SKM-1 (cell line): Measurements from ENCODE around the gene WDR37.

ENCODE experiments used
- DNase-seq: peaks from one replicate; lab custom pipeline; 2025; ENCODE audit not compliant: unreplicated experiment; lab: John Stamatoyannopoulos, UW

WDR37 gene

DNA sequence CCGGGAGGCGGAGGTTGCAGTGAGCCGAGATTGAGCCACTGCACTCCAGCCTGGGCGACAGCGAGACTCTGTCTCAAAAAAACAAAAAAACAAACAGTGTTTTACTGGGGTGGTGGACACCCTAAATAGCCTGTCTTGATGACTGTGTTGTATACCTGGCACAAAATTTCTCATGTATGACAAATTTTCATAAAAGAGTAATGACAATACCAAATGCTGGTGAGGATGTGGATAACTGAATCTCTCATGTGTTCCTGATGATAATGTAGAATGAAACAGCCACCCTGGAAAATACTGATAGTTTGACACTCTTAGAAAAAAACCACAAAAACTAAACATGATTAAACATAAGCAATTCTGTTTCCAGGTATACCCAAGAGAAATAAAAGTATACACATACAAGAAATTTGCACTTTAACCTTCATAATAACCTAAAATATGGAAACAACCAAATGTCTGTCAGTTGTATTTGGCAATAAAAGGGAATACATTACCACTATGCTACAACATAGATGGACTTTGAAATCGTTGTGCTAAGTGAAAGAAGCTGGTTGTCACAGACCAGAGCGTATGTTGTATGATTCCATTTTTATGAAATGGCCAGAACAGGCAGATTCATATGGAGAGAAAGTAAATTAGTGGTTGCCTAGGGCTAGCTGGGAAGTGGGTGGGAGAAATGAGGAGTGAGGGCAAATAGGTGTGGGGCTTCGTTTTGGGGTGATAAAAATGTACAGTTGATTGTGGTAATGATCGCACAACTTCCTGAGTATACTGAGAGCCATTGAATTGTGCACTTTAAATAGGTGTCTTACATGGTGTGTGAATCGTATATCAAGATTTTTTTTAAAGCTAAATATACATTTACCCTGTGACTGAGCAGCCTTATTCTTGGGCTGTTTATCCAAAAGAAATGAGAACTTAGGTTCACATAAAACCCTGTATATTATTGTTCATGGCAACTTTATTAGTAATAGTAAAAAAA lies 12.5 kb downstream of the WDR37 start:
- DNase-seq = no peak

DNA sequence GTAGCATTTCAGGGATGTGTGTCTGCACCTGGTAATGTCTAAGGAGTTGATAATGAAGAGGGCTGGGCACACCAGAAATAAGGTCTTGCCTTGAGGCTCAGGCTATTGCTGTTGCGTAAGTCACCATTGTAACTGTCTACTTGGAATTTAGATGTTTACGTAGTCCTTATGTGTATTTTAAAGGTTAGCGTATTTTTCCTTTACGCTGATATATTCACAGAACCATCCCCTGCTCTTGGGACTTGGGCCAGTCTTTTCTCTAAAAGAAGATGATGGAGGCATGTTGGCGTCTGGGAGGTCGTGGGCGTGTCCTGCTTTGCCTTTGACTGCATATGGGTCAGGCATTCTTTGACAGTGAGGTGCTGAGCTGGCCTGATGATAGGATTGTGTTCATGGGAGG lies 14.7 kb downstream of the WDR37 start:
- DNase-seq = no peak

DNA sequence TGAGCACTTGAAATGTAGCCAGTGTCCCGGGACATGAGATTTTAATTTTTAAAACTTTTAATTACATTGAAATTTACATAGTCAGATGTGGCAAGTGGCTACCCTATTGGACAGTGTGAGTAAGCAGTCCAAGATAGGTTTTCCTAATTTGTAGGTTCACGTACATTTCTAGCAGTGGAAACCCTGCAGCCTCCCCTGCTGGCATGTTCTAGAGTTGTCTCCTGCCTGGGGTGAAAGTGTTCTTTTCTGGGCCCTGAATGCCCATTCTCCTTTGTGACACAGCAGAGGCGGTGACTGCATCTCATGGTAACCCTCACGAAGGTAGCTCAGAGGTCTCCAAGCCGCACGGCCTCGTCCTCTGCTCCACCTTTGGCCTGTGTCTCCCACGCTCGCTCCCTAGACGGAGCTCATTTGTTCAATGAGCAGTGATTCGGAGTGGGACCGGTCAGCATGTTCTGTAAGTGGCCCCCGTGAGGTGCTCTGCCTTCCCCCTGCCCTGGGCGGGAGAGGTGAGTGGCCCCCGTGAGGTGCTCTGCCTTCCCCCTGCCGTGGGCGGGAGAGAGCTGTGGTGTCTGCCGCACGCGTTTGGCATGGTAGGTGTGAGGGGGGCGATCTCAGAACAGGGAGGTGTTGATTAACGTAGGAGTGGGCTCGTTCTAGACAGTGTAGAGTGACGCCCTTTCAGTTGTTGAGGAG lies 18.0 kb downstream of the WDR37 start:
- no peak for DNase-seq

DNA sequence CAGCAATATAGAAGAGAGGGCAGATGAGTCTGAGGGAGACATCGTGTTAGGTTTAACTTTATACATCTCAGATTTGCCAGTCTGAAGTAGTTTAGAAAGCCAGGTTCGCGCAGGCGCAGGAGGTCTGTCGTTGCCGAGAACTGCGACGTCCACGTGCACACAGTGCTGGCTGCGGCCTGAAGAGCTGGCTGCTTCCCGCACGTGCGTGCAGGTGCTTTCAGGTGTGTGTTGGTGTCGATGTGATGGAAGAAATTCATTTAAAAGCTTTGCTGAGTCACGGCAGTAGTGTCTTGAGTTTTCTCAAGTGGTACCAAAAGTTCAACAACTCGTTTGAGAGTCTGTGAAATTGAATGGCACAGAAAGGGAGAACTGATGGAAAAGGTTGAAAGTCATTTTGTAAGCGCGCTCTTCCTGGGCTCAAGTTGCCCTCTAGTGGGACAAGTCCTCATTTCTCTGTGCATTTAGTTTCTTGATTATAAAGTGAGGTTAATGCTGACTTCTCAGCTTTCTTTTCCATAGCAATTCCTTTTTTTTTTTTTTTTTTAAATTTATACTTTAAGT lies 18.6 kb downstream of the WDR37 start:
- no peak for DNase-seq

DNA sequence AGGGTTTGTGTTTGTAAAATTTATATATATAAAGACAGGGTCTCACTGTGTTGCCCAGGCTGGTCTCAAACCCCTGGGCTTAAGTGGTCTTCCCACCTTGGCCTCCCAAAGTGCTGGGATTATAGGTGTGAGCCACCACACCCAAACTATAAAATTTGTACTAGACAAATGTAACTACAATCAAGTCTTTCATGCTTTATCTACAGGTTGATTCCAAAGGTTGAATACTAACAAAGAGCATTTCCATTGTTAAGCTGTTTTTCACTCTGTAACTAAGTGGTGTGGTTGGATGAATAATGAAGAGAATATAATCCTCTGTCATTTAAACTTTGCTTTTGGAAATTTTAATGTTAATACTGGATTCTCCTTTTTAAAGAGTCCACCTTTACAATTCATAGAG lies 22.5 kb downstream of the WDR37 start:
- no peak for DNase-seq

DNA sequence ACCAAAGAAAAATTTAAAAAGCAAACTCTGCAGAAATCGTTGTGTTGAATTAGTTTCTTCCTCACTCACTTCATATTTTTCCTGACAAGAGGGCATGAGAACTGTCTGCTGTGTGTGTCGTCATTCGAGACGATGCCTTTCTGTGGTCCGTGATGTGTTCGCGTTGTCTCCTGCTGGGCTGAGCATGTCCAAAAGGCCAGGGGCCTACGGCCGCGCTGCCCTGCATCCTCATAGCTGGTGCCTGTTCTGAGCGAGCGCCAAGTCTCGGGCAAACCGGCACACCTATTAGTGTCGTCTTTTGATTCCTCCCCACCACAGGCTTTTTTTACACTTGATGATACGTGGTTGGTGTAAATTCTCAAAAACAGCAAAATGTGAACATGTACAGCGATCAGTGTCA lies 27.4 kb downstream of the WDR37 start:
- no peak for DNase-seq

DNA sequence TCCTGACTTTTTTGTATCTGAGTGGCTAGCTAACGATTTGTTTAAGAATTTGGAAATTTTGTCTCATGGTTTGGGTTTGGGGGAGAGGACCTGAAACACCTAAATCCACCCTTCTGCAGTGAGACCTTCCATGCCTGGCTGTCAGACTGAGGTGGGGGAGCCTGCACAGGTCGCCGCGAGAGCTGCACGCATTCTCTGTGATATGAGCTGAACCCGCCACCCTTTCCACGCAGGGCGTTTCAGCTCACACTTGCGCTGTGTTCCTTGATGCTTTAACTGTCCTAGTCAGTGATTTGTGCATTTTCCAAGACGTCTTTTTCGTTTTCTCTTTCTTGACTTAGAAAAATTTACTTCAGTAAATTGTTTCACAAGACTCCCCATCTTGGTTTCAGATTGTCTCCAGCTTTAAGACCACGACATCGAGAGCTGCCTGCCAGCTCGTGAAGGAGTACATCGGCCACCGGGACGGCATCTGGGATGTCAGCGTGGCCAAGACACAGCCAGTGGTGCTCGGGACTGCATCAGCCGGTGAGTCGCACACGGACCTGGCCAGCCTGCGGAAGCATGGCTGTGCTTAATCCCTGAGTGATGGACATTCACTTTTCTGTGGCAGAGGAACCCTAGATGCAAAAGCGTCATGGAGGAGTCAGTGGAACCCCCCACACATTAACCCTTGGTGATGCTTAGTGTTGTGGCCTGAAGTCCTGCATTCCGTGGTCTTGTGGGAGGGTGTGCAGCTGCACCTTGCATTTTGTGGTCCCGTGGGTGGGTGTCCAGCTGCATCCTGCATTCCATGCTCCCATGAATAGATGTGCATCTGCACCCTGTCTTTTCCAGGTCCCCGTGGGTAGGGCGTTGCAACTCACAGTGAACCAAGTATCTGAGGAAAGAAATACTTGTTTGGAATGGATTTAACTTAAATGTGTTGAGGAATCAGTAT lies 28.1 kb downstream of the WDR37 start:
- no peak for DNase-seq

DNA sequence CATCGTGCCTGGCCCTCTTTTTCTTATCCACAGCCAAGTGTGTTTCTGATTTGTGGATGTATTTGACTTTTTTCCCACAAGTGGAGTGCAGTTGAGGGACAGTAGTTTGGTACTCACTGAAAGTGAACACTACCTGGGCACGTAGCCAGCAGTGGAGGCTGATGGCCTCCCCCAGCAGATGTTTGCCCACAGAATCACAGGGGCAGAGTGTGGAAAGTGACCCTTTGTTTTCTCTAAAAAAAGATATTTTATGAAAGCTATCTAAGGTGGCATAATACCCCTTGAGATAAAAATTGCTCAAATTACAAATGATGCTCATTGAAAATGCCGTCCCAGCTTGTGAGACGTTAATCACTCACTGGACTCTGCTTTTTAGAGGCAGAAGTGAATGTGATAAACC lies 29.1 kb downstream of the WDR37 start:
- no peak for DNase-seq

DNA sequence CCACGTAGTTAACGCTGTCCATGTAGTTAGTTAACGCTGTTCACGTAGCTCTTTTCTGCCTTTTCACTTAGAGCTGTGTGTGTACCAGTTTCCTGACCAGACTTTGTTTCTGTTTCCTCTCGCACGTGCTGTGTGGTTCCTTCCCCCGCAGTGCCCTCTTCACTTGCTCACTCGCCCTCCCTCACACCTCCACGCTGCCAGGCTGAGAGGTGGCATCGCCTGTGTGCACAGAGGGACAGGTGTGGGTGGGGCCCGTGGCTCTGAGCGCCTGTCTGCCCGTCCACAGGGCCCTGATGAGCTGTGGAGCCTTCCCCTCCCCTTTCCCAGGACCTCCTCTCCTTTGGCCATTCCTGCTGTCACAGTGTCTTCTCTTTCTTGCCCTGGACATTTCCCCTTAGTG lies 30.6 kb downstream of the WDR37 start:
- DNase-seq = no peak

DNA sequence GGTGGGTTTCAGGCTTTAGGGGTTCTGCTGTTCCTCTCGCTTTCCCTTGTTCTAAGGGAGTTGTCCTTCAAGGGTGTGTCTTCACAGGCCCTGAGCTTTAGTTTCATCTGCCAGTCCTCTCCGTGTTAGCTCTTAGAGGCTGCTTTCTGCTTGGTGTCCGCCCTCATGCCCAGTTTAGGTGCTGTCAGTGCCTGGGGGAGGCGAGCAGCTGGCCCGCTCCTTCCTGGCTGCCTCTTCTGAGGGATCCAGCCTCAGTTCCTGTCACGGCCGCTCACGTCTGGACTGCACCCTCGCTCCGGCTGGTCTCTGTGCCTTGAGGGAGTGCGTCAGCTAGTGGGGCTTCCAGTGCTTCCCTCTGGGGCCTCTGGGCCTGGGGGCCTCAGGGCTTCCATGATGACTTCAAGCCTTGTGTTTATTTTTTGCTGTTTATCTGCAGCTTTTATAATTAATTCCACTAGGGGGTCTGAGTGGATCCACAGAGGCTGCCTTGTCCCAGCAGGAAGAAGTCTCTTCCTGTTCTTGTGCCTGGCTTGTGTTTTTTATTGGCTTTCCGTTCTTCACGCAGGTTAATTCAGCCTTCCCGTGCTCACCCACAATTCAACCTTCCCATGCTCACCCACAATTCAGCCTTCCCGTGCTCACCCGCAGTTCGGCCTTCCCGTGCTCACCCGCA lies 33.0 kb downstream of the WDR37 start:
- DNase-seq = no peak

DNA sequence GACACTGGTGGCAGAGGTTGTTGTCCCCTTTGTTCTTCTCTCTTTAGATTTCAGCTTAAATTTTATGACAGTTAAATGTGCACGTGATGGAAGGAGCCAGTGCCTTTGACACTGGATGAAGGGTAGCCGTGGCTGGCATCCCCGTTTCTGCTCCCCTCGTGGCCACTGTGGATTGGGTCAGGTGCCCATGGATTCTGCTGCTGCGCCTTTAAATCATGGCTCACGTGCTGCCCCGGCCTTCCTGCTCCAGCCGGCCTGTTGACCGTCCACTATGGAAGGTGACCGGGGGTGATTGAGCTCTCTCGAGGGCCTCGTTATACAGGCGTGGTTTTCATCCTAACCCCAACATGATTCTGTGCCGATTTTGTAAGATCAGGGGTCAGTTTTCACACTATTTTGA lies 34.5 kb downstream of the WDR37 start:
- no peak for DNase-seq

DNA sequence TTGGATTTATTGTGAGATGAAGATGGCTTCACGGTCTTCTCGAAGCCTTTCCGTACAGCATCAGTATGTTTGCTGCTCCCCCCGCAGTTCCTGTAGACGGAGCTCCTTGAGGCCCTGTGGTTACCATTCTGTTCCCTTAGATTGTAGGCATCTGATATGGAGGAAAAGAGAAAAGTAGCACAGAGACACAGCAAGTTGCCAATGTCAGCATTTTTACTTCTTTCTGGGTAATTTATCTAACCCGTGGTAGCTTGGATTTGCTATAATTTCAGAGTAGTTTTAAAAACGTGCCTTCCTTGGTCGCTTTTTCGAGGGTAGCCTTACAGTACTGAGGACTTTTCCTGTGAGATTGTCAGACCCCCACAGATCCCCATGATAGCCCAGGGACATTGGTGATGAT lies 37.5 kb downstream of the WDR37 start:
- DNase-seq = no peak

DNA sequence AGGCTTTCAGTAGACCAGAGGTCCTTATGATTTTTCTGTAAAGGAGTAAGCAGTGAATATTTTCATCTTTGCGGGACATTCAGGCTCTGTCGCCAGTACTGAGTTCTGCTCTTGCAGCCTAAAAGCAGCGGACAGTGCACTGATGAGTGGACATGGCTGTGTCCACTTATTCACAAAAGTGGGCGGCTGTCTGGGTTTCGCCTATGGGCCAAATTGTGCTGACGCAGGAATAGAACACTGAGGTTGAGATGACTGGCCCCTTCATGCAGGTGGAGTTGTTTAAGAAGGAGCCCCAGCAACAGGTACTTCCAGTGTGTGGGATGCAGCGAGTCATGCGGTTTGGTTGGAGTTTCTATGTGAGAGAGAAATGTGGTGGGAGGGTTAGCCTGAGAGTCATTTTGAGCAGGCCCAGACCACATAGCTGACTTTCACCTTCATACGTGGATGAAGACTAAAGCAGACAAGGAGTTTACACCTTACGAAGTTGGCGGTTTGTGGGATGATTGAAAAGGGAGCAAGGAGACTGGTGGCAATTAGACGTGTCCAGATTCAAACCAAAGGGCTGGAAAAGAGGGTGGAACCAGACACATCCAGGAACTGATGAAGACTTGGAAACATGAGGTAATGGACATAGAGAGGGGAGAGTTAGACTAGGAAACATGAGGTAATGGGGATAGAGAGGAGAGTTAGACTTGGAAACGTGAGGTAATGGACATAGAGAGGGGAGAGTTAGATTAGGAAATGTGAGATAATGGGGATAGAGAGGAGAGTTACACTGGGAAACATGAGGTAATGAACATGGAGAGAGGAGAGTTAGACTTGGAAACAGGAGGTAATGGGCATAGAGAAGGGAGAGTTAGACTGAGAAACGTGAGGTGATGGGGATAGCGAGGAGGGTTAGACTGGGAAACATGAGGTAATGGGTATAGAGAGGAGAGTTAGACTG lies 38.2 kb downstream of the WDR37 start:
- no peak for DNase-seq

DNA sequence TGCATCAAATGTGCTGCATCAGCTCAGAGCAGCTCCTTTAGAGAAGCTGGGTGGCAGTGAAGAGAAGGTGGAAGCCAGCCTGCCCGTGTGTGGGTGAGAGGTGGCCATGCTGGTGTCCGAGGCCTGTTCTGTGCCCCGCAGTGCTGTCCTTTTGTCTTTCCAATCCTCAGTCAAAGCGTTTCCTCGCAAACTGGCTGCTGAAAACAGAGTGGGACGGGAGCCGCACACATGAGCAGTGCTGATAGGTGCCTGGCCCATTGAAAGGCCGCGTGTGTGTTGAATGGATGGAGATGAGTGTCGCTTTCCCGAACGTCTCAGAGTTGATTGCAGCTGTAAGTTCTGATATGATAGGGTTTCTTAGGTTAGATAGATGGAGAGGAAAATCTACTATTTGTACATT lies 39.3 kb downstream of the WDR37 start:
- DNase-seq = no peak

DNA sequence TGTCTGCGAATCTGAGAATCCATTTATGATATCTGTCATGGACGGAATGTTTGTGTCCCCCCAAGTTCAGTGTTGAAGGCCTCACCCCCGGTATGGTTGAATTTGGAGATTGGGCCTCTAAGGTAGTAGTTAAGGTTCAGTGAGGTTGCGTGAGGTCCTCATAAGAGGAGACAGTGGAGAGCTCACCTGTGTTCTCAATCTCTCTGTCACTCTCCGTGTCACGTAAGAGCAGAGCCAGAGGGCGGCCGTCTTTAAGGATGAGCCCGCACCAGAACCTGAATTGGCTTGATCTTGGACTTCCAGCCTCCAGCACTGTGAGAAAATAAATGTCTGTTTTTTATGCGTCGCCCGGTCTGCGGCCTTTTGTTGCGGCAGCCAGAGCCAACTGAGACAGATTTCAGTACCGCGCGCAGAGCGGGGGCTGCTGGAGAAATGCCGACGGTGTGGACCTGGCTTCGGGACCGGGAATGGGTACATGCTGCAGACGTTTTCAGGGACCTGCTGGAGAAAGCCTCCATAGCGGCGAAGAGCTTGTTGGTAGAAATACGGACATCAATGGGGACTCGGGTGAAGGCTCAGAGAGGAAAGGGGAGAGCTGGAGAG lies 40.2 kb downstream of the WDR37 start:
- DNase-seq = no peak

DNA sequence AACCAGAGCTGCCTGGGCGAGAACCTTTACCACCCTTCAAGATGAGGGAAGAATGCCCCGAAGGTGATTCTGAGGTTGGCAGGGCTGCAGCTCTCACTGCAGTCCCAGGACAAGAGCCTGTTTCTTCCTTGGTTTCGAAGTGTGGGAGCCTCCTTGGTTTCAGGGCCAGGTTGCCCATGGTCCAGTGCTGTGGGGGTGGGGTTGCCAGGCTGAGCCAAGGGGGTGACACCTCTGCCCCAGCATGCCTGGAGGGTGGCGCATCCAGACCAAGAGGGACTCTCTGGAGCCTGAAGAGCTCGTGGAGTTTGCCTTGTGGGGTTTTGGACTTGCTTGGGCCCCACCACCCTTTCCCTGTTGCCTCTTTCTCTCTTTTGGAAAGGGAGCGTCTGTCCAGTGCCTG lies 41.3 kb downstream of the WDR37 start:
- no peak for DNase-seq

DNA sequence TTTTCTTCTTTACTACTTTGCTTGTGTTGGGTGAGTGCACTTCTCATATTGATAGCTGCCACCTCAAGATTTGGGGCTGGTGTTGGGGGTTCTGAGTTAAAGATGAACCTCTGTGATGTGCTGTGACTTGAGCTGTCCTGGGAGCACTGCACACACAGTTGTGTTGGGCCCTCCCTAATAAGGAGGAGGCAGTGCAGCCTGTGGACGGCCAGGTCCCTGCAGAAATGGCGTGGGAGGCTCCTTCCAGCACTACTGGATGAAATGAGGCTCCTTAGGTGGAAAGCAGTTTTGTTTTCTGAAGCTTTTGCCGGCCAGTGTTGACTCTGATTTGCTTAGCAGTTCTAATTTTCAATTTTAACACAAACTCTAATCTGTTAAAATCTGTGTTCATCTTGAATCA lies 44.0 kb downstream of the WDR37 start:
- no peak for DNase-seq

DNA sequence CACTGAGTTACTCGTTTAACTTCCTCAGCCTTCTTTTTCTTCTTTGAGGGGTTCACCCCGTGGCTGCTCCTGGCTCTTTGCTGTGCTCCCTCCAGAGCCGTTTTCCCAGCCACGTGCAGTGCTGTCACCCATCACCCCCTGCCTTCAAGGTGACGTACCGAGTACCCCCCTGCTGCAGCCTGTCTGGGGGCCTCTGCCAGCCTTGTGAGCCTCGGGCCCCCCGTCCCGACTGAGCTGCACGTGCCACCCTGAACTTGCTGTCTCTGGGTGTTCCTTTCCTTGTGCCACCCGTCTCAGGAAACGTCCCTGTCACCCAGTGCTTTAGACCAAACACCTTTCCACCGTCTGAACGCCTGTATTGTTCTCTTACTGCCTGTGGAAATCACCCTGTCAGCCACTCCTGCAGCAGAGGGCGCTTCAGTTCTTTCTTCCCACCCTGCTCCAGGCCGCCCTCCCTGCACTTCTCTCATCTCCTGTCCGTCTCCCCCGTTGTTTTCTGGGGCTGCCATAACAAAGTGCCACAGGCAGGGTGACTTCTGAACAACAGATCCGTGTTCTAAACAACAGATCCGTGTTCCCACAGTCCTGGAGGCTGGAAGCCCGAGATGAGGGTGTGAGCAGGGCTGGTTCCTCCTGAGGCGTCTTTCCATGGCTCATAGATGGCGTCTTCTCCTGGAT lies 44.6 kb downstream of the WDR37 start:
- DNase-seq = no peak
